GM12878 (cell line): ENCODE data around the gene M1AP. TPM values are rescaled to one million over a fixed set of nuclear protein-coding genes. Genes with fewer than 3 reads are reported as not detected.

ENCODE experiments used
- ATAC-seq: fragments of 200-7000 bp; cut with Tn5 transposase; 3 replicates; pipeline ENCODE4 v1.9.1; 2020; ENCODE audit warnings: mild to moderate bottlenecking, moderate library complexity
- BruUV-seq: library from RNA; stranded (reverse); fragments of 400-500 nt; replicated peaks from 2 replicates; lab custom pipeline; 2021; lab: Mats Ljungman, UMichigan
- CTCF ChIA-PET: fragments of 300-600 bp; sonication (Branson Sonifier 250); formaldehyde crosslinking; extraction: SDS; loops from one replicate; lab custom pipeline; 2021; ENCODE audit warnings: inconsistent platforms; lab: Yijun Ruan, JAX
- POLR2A ChIA-PET: fragments of 350-600 bp; formaldehyde crosslinking; extraction: SDS; loops from one replicate; lab custom pipeline; 2021; ENCODE audit warnings: inconsistent platforms; lab: Charles Lee
- RAD21 ChIA-PET: fragments of 300-600 bp; sonication (Branson Sonifier 250); formaldehyde crosslinking; loops from one replicate; lab custom pipeline; 2023; ENCODE audit warnings: antibody characterized with exemption; ENCODE audit not compliant: unreplicated experiment; lab: Charles Lee
- SMC1A ChIA-PET: fragments of 300-600 bp; sonication (Branson Sonifier 250); formaldehyde crosslinking; loops from one replicate; lab custom pipeline; 2023; ENCODE audit not compliant: unreplicated experiment, uncharacterized antibody; lab: Charles Lee
- DNase-seq: peaks from one replicate; pipeline ENCODE4 v3.0.0-alpha.2; 2011; ENCODE audit warnings: low read depth, low spot score
- FAIRE-seq: peaks from 3 replicates; lab custom pipeline; 2011; peaks lifted over from hg19 to GRCh38; lab: Jason Lieb, UNC
- H2AFZ ChIP-seq: 2 replicates; pipeline ENCODE4 v1.6.0; 2011; ENCODE audit warnings: low read depth, low read length, control low read depth; ENCODE audit not compliant: control insufficient read depth
- H3K27ac ChIP-seq: 2 replicates; pipeline ENCODE4 v1.5.1; 2011; ENCODE audit warnings: control low read depth; ENCODE audit not compliant: control insufficient read depth, insufficient read depth
- H3K27me3 ChIP-seq, 2 experiments: replicated peaks in 1 of 2; 2 replicates each; pipeline versions ENCODE4 v1.6.0 to v1.6.1; 2011; ENCODE audit warnings: low read length in 1 of 2; ENCODE audit not compliant: control insufficient read depth in 2 of 2, insufficient read depth in 2 of 2
- H3K36me3 ChIP-seq, 2 experiments: 2 replicates each; pipeline ENCODE4 v1.5.1; 2011; ENCODE audit warnings: low read length in 1 of 2; ENCODE audit not compliant: control insufficient read depth in 2 of 2, insufficient read depth in 2 of 2
- H3K4me1 ChIP-seq: 2 replicates; pipeline ENCODE4 v1.6.1; 2011; ENCODE audit warnings: mild to moderate bottlenecking, low read length, moderate library complexity, mixed read lengths; ENCODE audit not compliant: control insufficient read depth, insufficient read depth
- H3K4me2 ChIP-seq: 2 replicates; pipeline ENCODE4 v1.6.0; 2011; ENCODE audit warnings: control low read depth; ENCODE audit not compliant: control insufficient read depth, insufficient read depth
- H3K4me3 ChIP-seq: fragments of 200-600 bp; sonication (generic); 2 replicates; pipeline ENCODE4 v1.5.1; 2016
- H3K79me2 ChIP-seq: 2 replicates; pipeline ENCODE4 v1.6.0; 2011; ENCODE audit warnings: low read length; ENCODE audit not compliant: control insufficient read depth, insufficient read depth
- H3K9ac ChIP-seq: 2 replicates; pipeline ENCODE4 v1.8.0; 2011; ENCODE audit warnings: low read length, control low read depth, mixed read lengths; ENCODE audit not compliant: control insufficient read depth, insufficient read depth
- H3K9me3 ChIP-seq: replicated peaks from 3 replicates; pipeline ENCODE4 v1.5.1; 2011; ENCODE audit warnings: mild to moderate bottlenecking, low read length; ENCODE audit not compliant: control insufficient read depth, insufficient read depth
- H4K20me1 ChIP-seq: 2 replicates; pipeline ENCODE4 v1.6.0; 2011; ENCODE audit not compliant: control insufficient read depth, insufficient read depth
- BCLAF1 ChIP-seq: fragments of 450-650 bp; IDR thresholded peaks from 2 replicates; pipeline ENCODE4 v1.6.1; 2017; ENCODE audit warnings: antibody characterized with exemption, mild to moderate bottlenecking, moderate library complexity
- CREM ChIP-seq: IDR thresholded peaks from 2 replicates; pipeline ENCODE4 v1.6.1; 2014; ENCODE audit warnings: antibody characterized with exemption, low read depth
- E2F4 ChIP-seq: IDR thresholded peaks from 2 replicates; pipeline ENCODE4 v1.6.1; 2012; ENCODE audit warnings: low read depth, low read length, improper control_type of control experiment
- HDAC2 ChIP-seq: fragments of 200-600 bp; sonication (generic); IDR thresholded peaks from 2 replicates; pipeline ENCODE4 v1.6.1; 2017
- IRF3 ChIP-seq: fragments of 450-650 bp; IDR thresholded peaks from 2 replicates; pipeline ENCODE4 v1.6.1; 2014; ENCODE audit warnings: mild to moderate bottlenecking
- PAX5 ChIP-seq: IDR thresholded peaks from 2 replicates; pipeline ENCODE4 v1.6.1; 2011; ENCODE audit warnings: low read depth, low read length, borderline replicate concordance
- RCOR1 ChIP-seq: conservative IDR thresholded peaks from 2 replicates; pipeline ENCODE4 v1.6.1; 2012; ENCODE audit warnings: low read depth, low read length, improper control_type of control experiment
- RELB ChIP-seq: fragments of 450-650 bp; IDR thresholded peaks from 2 replicates; pipeline ENCODE4 v1.6.1; 2017; ENCODE audit warnings: low read depth, mild to moderate bottlenecking, moderate library complexity
- RUNX3 ChIP-seq: IDR thresholded peaks from 2 replicates; pipeline ENCODE4 v1.6.1; 2012; ENCODE audit warnings: low read length, inconsistent platforms
- SP1 ChIP-seq: IDR thresholded peaks from one replicate; pipeline ENCODE4 v1.6.1; 2011; ENCODE audit warnings: low read depth, low read length
- USF2 ChIP-seq: IDR thresholded peaks from 2 replicates; pipeline ENCODE4 v1.6.1; 2011; ENCODE audit warnings: low read depth, low read length, improper control_type of control experiment, borderline replicate concordance
- WRNIP1 ChIP-seq: IDR thresholded peaks from 2 replicates; pipeline ENCODE4 v1.6.1; 2011; ENCODE audit warnings: low read depth, low read length, improper control_type of control experiment, borderline replicate concordance
- ZBTB33 ChIP-seq: fragments of 450-650 bp; IDR thresholded peaks from 2 replicates; pipeline ENCODE4 v1.6.1; 2017; ENCODE audit warnings: mild to moderate bottlenecking
- ZNF217 ChIP-seq: fragments of 450-650 bp; IDR thresholded peaks from 2 replicates; pipeline ENCODE4 v1.6.1; 2017; ENCODE audit warnings: antibody characterized with exemption, mild to moderate bottlenecking
- WGBS: methylation state at CpG from one replicate; pipeline ENCODE4 v1.1.6; 2016; ENCODE audit warnings: low lambda C conversion rate; ENCODE audit not compliant: insufficient replicate concordance, insufficient coverage; ENCODE audit errors: missing lambda C conversion rate; 5-methylcytosine and 5-hydroxymethylcytosine counted together
- in situ Hi-C: fragments of 300-500 bp; cut with MboI; formaldehyde crosslinking; loops from 9 replicates; pipeline ENCODE4 v1.14.3; 2018; ENCODE audit warnings: mixed read lengths
- intact Hi-C: fragments of 100-400 bp; cut with micrococcal nuclease; formaldehyde crosslinking; loops from one replicate; pipeline ENCODE4 v1.14.2; 2022; ENCODE audit not compliant: unreplicated experiment
- polyA plus RNA-seq, 11 experiments: library from polyadenylated mRNA; depleted of rRNA in 4 of 11; unstranded in 6 of 11; stranded (reverse) in 5 of 11; fragments of >200 nt; fragmentation: Nextera tagmentation in 4 of 11; fragmentation: Illumina TruSeq in 1 of 11; extraction: Ambion mirVana in 4 of 11; extraction: Trizol in 1 of 11; gene quantifications; 1 replicate in 1 of 11; 2 replicates in 10 of 11; pipeline versions ENCODE4 v1.2.1 to v1.2.3, GENCODE V29; 2011 to 2016; ENCODE audit warnings: inconsistent platforms in 2 of 11, missing spikeins in 2 of 11, low read depth in 1 of 11
- total RNA-seq, 4 experiments: library from RNA; depleted of rRNA in 3 of 4; stranded (reverse); fragments of >200 nt in 3 of 4; fragmentation: Illumina TruSeq in 1 of 4; extraction: Trizol in 1 of 4; gene quantifications; 2 replicates each; pipeline versions ENCODE4 v1.2.1 to v1.2.3, GENCODE V29; 2013 to 2021

M1AP gene
- total and polyA plus RNA-seq, 10 of the 15 experiments (the other 5 are each of a cell fraction or from before 2014, with no cell fraction given), result 0.04 to 0.32 (median 0.16) TPM; not detected in 4

GRCh38 chr2:74646834-74647482, 1.2 kb downstream of the M1AP start:
- ATAC-seq (no peak), FAIRE-seq (no peak), DNase-seq (no peak)
- Histone ChIP-seq H2AFZ (no peak overlapping the region), H3K27me3 (peaks cover 0 to 2% of the 10 kb centered on the region in 2 experiments; a peak in 1 of 4 replicates), H3K27ac (no peak overlapping the region), H3K4me2 (no peak overlapping the region), H3K36me3 (no peaks in the 10 kb centered on the region), H3K9ac (no peak overlapping the region), H3K79me2 (no peaks in the 10 kb centered on the region), H3K4me3 (no peak overlapping the region), H3K4me1 (no peaks in the 10 kb centered on the region), H4K20me1 (no peaks in the 10 kb centered on the region), H3K9me3 (no peaks in the 10 kb centered on the region; the same call in 2 of the 3 replicates)
- ChIA-PET SMC1A (interaction anchor here (0.8 to 1.8 kb wide), 3 partner anchors 13 to 61 kb away, joined by 3 to 4 read pairs (median 4); no protein-coding TSS in a partner anchor), RAD21 (no interaction called here), POLR2A (no interaction called here), CTCF (interaction anchor here (0.7 to 1.2 kb wide), 3 partner anchors 9 to 230 kb away, joined by 3 read pairs; no protein-coding TSS in a partner anchor)
- intact Hi-C loops, result no loop called here
- in situ Hi-C loops, result no loop called here
- BruUV-seq, result no TSS peak
- 81% methylated on average over 13 of the region's 13 CpGs for WGBS
- TF ChIP-seq SP1, result no peak
- no peak for TF ChIP-seq WRNIP1
- TF ChIP-seq E2F4, result no peak
- no peak for TF ChIP-seq BCLAF1
- no peak for TF ChIP-seq IRF3
- no peak for TF ChIP-seq CREM
- no peak for TF ChIP-seq HDAC2
- no peak for TF ChIP-seq ZNF217
- no peak for TF ChIP-seq RCOR1
- no peak for TF ChIP-seq RUNX3
- TF ChIP-seq ZBTB33, result no peak
- TF ChIP-seq RELB, result no peak
- TF ChIP-seq PAX5, result no peak
- TF ChIP-seq USF2, result no peak
